Measurements from ENCODE around the gene ZNF526. TPM values are rescaled to one million over a fixed set of nuclear protein-coding genes. Genes with fewer than 3 reads are reported as not detected.

The ZNF526 gene
- total and polyA plus RNA-seq, 9 of the 15 experiments (the other 6 are each of a cell fraction or from before 2014, with no cell fraction given), result 1.3 to 17.9 (median 6.2) TPM

GRCh38 chr19:42252365-42253244 is 32.5 kb downstream of the ZNF526 start (continued):
- TF ChIP-seq RERE (CRISPR knock-in tag; IDR thresholded peaks at IDR 0.05; ENCODE audit: borderline replicate concordance), result no peak
- TF ChIP-seq ZNF740 (CRISPR knock-in tag; IDR thresholded peaks at IDR 0.05), result peak; percentile 90
- TF ChIP-seq ZNF740 (tag; IDR thresholded peaks at IDR 0.05), result peak in 1 of 2 experiments; percentile 83; a peak in 2 of 4 replicates
- no peak for TF ChIP-seq SAFB2 (IDR thresholded peaks at IDR 0.05; ENCODE audit: borderline replicate concordance, low read depth, low read length, severe bottlenecking)
- TF ChIP-seq L3MBTL2 (IDR thresholded peaks at IDR 0.05), result peak; percentile 44; the same call in 1 of the 2 replicates
- TF ChIP-seq CBFA2T3 (IDR thresholded peaks at IDR 0.05), result no peak
- no peak for TF ChIP-seq KDM1A (IDR thresholded peaks at IDR 0.05)
- TF ChIP-seq, protein P1, sequence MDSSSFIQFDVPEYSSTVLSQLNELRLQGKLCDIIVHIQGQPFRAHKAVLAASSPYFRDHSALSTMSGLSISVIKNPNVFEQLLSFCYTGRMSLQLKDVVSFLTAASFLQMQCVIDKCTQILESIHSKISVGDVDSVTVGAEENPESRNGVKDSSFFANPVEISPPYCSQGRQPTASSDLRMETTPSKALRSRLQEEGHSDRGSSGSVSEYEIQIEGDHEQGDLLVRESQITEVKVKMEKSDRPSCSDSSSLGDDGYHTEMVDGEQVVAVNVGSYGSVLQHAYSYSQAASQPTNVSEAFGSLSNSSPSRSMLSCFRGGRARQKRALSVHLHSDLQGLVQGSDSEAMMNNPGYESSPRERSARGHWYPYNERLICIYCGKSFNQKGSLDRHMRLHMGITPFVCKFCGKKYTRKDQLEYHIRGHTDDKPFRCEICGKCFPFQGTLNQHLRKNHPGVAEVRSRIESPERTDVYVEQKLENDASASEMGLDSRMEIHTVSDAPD (CRISPR knock-in tag; IDR thresholded peaks at IDR 0.05), result no peak
- TF ChIP-seq KAT8 (IDR thresholded peaks at IDR 0.05; ENCODE audit: low read depth), result no peak
- no peak for TF ChIP-seq ZNF146 (CRISPR knock-in tag; IDR thresholded peaks at IDR 0.05; ENCODE audit: unreplicated experiment)
- TF ChIP-seq SP2 (IDR thresholded peaks at IDR 0.05; ENCODE audit: extremely low read depth, low read depth, low read length, poor library complexity, severe bottlenecking), result no peak
- TF ChIP-seq YY1 (IDR thresholded peaks at IDR 0.05; ENCODE audit: borderline replicate concordance in 1 of 3, control insufficient read depth in 1 of 3, extremely low read depth in 1 of 3, insufficient read depth in 3 of 3, insufficient read length in 1 of 3, insufficient replicate concordance in 2 of 3, low read depth in 1 of 3, low read length in 2 of 3), result no peak

Measured in K562 (cell line).